GM18498 (cell line): ENCODE results near the gene KDM1B.
"Not testable (repeated sequence)": the region's sequence is repeated elsewhere in the genome, so short reads cannot be mapped to it uniquely, and the experiment has no call there.

Experiments used
- ATAC-seq: cut with Tn5 transposase; IDR thresholded peaks from one replicate; pipeline ENCODE4 v1.9.1; 2021; ENCODE audit warnings: mild to moderate bottlenecking, moderate library complexity; ENCODE audit not compliant: unreplicated experiment

The KDM1B gene

GRCh38 chr6:18227166-18227565 lies 71.9 kb downstream of the KDM1B start:
- not testable (repeated sequence) for ATAC-seq

GRCh38 chr6:18228590-18228989 lies 73.4 kb downstream of the KDM1B start:
- ATAC-seq = not testable (repeated sequence)

- ATAC-seq = not testable (repeated sequence)
Observed at GRCh38 chr6:18231856-18232255, 76.6 kb downstream of the KDM1B start.

GRCh38 chr6:18233770-18234169 lies 78.5 kb downstream of the KDM1B start:
- not testable (repeated sequence) for ATAC-seq

- no peak for ATAC-seq
Observed at GRCh38 chr6:18234564-18234963, 79.3 kb downstream of the KDM1B start.

- ATAC-seq = no peak
Observed at GRCh38 chr6:18235524-18235923, 80.3 kb downstream of the KDM1B start.

- ATAC-seq = no peak
Observed at GRCh38 chr6:18237167-18237566, 81.9 kb downstream of the KDM1B start.

GRCh38 chr6:18240230-18240629 lies 85.0 kb downstream of the KDM1B start:
- ATAC-seq = no peak

- no peak for ATAC-seq
Observed at GRCh38 chr6:18241208-18242038, 86.2 kb downstream of the KDM1B start.

- no peak for ATAC-seq
Observed at GRCh38 chr6:18242062-18242851, 87.0 kb downstream of the KDM1B start.

- ATAC-seq = no peak
Observed at GRCh38 chr6:18243302-18243893, 88.2 kb downstream of the KDM1B start.

GRCh38 chr6:18244251-18244650 lies 89.0 kb downstream of the KDM1B start:
- no peak for ATAC-seq

GRCh38 chr6:18245079-18245478 lies 89.9 kb downstream of the KDM1B start:
- ATAC-seq = no peak

- no peak for ATAC-seq
Observed at GRCh38 chr6:18245642-18246041, 90.4 kb downstream of the KDM1B start.

GRCh38 chr6:18246205-18246604 lies 91.0 kb downstream of the KDM1B start:
- no peak for ATAC-seq

GRCh38 chr6:18247002-18247401 lies 91.8 kb downstream of the KDM1B start:
- no peak for ATAC-seq

GRCh38 chr6:18248698-18249097 lies 93.5 kb downstream of the KDM1B start:
- ATAC-seq = no peak

GRCh38 chr6:18249271-18249670 lies 94.0 kb downstream of the KDM1B start:
- ATAC-seq = no peak

- ATAC-seq = no peak
Observed at GRCh38 chr6:18253635-18254034, 98.4 kb downstream of the KDM1B start.

GRCh38 chr6:18254793-18255192 lies 99.6 kb downstream of the KDM1B start:
- ATAC-seq = no peak

GRCh38 chr6:18259675-18260447 lies 104.6 kb downstream of the KDM1B start:
- ATAC-seq = no peak
